Activated T-cell treated with anti-CD3 and anti-CD28 coated beads for 1 hour (primary cell): ENCODE data around the gene CACNA1C.

Experiments
- DNase-seq: peaks from one replicate; pipeline ENCODE4 v3.0.0-alpha.2; 2020; ENCODE audit warnings: low read depth

The CACNA1C gene

GRCh38 chr12:2344885-2345284 lies 292.1 kb downstream of the CACNA1C start:
- no peak for DNase-seq

- DNase-seq, result no peak
Observed at GRCh38 chr12:2345902-2346301, 293.1 kb downstream of the CACNA1C start.

- no peak for DNase-seq
Observed at GRCh38 chr12:2346416-2346815, 293.6 kb downstream of the CACNA1C start.

- no peak for DNase-seq
Observed at GRCh38 chr12:2347137-2347843, 294.5 kb downstream of the CACNA1C start.

GRCh38 chr12:2347844-2348481 lies 295.2 kb downstream of the CACNA1C start:
- no peak for DNase-seq

GRCh38 chr12:2348482-2348852 lies 295.7 kb downstream of the CACNA1C start:
- DNase-seq, result no peak

- DNase-seq, result no peak
Observed at GRCh38 chr12:2351161-2351560, 298.4 kb downstream of the CACNA1C start.

GRCh38 chr12:2352203-2352602 lies 299.4 kb downstream of the CACNA1C start:
- no peak for DNase-seq

- no peak for DNase-seq
Observed at GRCh38 chr12:2353281-2353680, 300.5 kb downstream of the CACNA1C start.

- DNase-seq, result no peak
Observed at GRCh38 chr12:2353691-2354090, 300.9 kb downstream of the CACNA1C start.

- DNase-seq, result no peak
Observed at GRCh38 chr12:2354151-2354991, 301.6 kb downstream of the CACNA1C start.

- no peak for DNase-seq
Observed at GRCh38 chr12:2355198-2355597, 302.4 kb downstream of the CACNA1C start.

GRCh38 chr12:2355604-2356003 lies 302.8 kb downstream of the CACNA1C start:
- DNase-seq, result no peak

GRCh38 chr12:2356601-2357125 lies 303.9 kb downstream of the CACNA1C start:
- no peak for DNase-seq

GRCh38 chr12:2358986-2359658 lies 306.3 kb downstream of the CACNA1C start:
- no peak for DNase-seq

- no peak for DNase-seq
Observed at GRCh38 chr12:2359725-2360629, 307.2 kb downstream of the CACNA1C start.

GRCh38 chr12:2360630-2361170 lies 307.9 kb downstream of the CACNA1C start:
- DNase-seq, result no peak

GRCh38 chr12:2363836-2364609 lies 311.2 kb downstream of the CACNA1C start:
- DNase-seq, result no peak

GRCh38 chr12:2364631-2365051 lies 311.9 kb downstream of the CACNA1C start:
- no peak for DNase-seq

- no peak for DNase-seq
Observed at GRCh38 chr12:2366711-2367110, 313.9 kb downstream of the CACNA1C start.
